Lower lobe of right lung (tissue), 2 donors: ENCODE results near the gene C5orf46. TPM values are rescaled to one million over a fixed set of nuclear protein-coding genes. Genes with fewer than 3 reads are reported as not detected.
"Not testable (repeated sequence)": the region's sequence is repeated elsewhere in the genome, so short reads cannot be mapped to it uniquely, and the experiment has no call there.

ENCODE experiments used
- ATAC-seq, 2 donors: fragments of 200-7000 bp; cut with Tn5 transposase; one replicate each; pipeline ENCODE4 v1.9.1; 2020 to 2022; ENCODE audit warnings: mild to moderate bottlenecking in 2 of 2, moderate library complexity in 2 of 2
- DNase-seq: peaks from one replicate; pipeline ENCODE4 v3.0.0-alpha.2; 2020
- H3K27ac ChIP-seq: fragments of 200-600 bp; one replicate; pipeline ENCODE4 v1.8.0; 2022
- H3K27me3 ChIP-seq: fragments of 200-600 bp; one replicate; pipeline ENCODE4 v1.8.0; 2022; ENCODE audit warnings: low read depth
- H3K36me3 ChIP-seq: fragments of 200-600 bp; one replicate; pipeline ENCODE4 v1.8.0; 2022; ENCODE audit warnings: mild to moderate bottlenecking
- H3K4me1 ChIP-seq: fragments of 200-600 bp; one replicate; pipeline ENCODE4 v1.8.0; 2022
- H3K4me3 ChIP-seq: fragments of 200-600 bp; one replicate; pipeline ENCODE4 v1.8.0; 2022; ENCODE audit warnings: mild to moderate bottlenecking
- H3K9me3 ChIP-seq: fragments of 200-600 bp; one replicate; pipeline ENCODE4 v1.8.0; 2022
- CTCF ChIP-seq: fragments of 200-600 bp; IDR thresholded peaks from one replicate; pipeline ENCODE4 v1.8.0; 2022; ENCODE audit warnings: antibody characterized with exemption, mild to moderate bottlenecking
- intact Hi-C: fragments of 100-400 bp; cut with DNase I; formaldehyde crosslinking; loops from one replicate; pipeline ENCODE4 v1.11.0; 2022
- long read RNA-seq: library from polyadenylated mRNA; unstranded; transcript quantifications from one replicate; pipeline ENCODE4 v2.0.0, GENCODE V29; 2021
- total RNA-seq: library from RNA; stranded (reverse); fragmentation: NEBNext Ultra II Directional; extraction: Animal tissue kit (Norgen Biotek cat#: 25700); gene quantifications from one replicate; pipeline ENCODE4 v1.2.1, GENCODE V29; 2021
- donor health status: DM: no; HTN: yes; CAD: no; lungs with severe emphysema.

The C5orf46 gene
- total RNA-seq, result not detected
- long read RNA-seq, result 0 reads

- Histone ChIP-seq H3K4me3 (no peak within 1 kb of the TSS), H3K27ac (no peak within 1 kb of the TSS), H3K36me3 (no peaks in the 10 kb centered on the region), H3K27me3 (no peaks in the 10 kb centered on the region), H3K4me1 (no peaks in the 10 kb centered on the region), H3K9me3 (no peaks in the 10 kb centered on the region)
- no peak for TF ChIP-seq CTCF
- intact Hi-C loops, result no loop called here
- DNase-seq (no peak), ATAC-seq (no peak)
Measured at GRCh38 chr5:147906326-147907095, at the start of gene C5orf46. TSS of gene C5orf46 (minus strand) at chr5:147906538. CDS start at chr5:147906501, 37 bp downstream.

GRCh38 chr5:147954971-147955370 lies 48.6 kb upstream of the C5orf46 start:
- H3K27me3 ChIP-seq, result no peaks in the 10 kb centered on the region
- intact Hi-C loops, result no loop called here
- no peak for TF ChIP-seq CTCF
- ATAC-seq, result no peak
- no peaks in the 10 kb centered on the region for H3K36me3 ChIP-seq
- no peak overlapping the region for H3K27ac ChIP-seq
- H3K4me3 ChIP-seq, result no peak overlapping the region
- H3K9me3 ChIP-seq, result no peaks in the 10 kb centered on the region
- H3K4me1 ChIP-seq, result no peaks in the 10 kb centered on the region
- DNase-seq, result no peak

GRCh38 chr5:147949711-147950573 lies 43.6 kb upstream of the C5orf46 start:
- no peak overlapping the region for H3K4me3 ChIP-seq
- H3K27me3 ChIP-seq, result no peaks in the 10 kb centered on the region
- H3K27ac ChIP-seq, result no peak overlapping the region
- DNase-seq (no peak), ATAC-seq (peak in 1 of 2 donors; percentile 80)
- no peaks in the 10 kb centered on the region for H3K36me3 ChIP-seq
- peak; percentile 69 for TF ChIP-seq CTCF
- intact Hi-C loops, result no loop called here
- H3K9me3 ChIP-seq, result no peaks in the 10 kb centered on the region
- no peaks in the 10 kb centered on the region for H3K4me1 ChIP-seq

GRCh38 chr5:147946658-147947274 lies 40.4 kb upstream of the C5orf46 start:
- DNase-seq, H3K4me3 ChIP-seq, H3K36me3 ChIP-seq, H3K27ac ChIP-seq, ATAC-seq, intact Hi-C loops, H3K27me3 ChIP-seq, H3K4me1 ChIP-seq, H3K9me3 ChIP-seq: not testable (repeated sequence)

GRCh38 chr5:147939431-147940114 lies 33.2 kb upstream of the C5orf46 start:
- intact Hi-C loops, result loop anchor here (10.0 kb wide), 1 partner anchor 55 kb away; no protein-coding TSS in a partner anchor
- TF ChIP-seq CTCF, result no peak
- ATAC-seq (peak; percentile 96), DNase-seq (no peak)
- Histone ChIP-seq H3K9me3 (no peaks in the 10 kb centered on the region), H3K4me1 (no peaks in the 10 kb centered on the region), H3K27me3 (no peaks in the 10 kb centered on the region), H3K27ac (peak overlapping the region; percentile 54), H3K36me3 (no peaks in the 10 kb centered on the region), H3K4me3 (no peak overlapping the region)
